MM.1S (cell line): Measurements from ENCODE around the gene MDM1.

ENCODE experiments used
- DNase-seq: peaks from one replicate; pipeline ENCODE4 v3.0.0-alpha.2; 2015
- H2AFZ ChIP-seq: fragments of 300-600 bp; sonication (generic); 2 replicates; pipeline ENCODE4 v1.6.0; 2016; ENCODE audit warnings: antibody characterized with exemption, low read length
- H3F3A ChIP-seq: fragments of 300-600 bp; sonication (generic); 2 replicates; pipeline ENCODE4 v1.6.1; 2016; ENCODE audit warnings: mild to moderate bottlenecking, antibody characterized with exemption, low read length, moderate library complexity, mixed read lengths; ENCODE audit not compliant: insufficient read depth
- H3K27ac ChIP-seq: fragments of 300-600 bp; sonication (generic); 2 replicates; pipeline ENCODE4 v1.5.1; 2016; ENCODE audit warnings: mild to moderate bottlenecking, low read length
- H3K27me3 ChIP-seq: fragments of 300-600 bp; sonication (generic); replicated peaks from 2 replicates; pipeline ENCODE4 v1.6.0; 2016; ENCODE audit warnings: low read length; ENCODE audit not compliant: insufficient read depth
- H3K36me3 ChIP-seq: fragments of 300-600 bp; sonication (generic); replicated peaks from 2 replicates; pipeline ENCODE4 v1.6.1; 2016; ENCODE audit warnings: mild to moderate bottlenecking, low read length, mixed read lengths; ENCODE audit not compliant: insufficient read depth
- H3K4me1 ChIP-seq: fragments of 300-600 bp; sonication (generic); 2 replicates; pipeline ENCODE4 v1.6.1; 2016; ENCODE audit warnings: low read length, mixed read lengths
- H3K4me2 ChIP-seq: fragments of 300-600 bp; sonication (generic); 2 replicates; pipeline ENCODE4 v1.6.0; 2016; ENCODE audit warnings: low read depth, low read length
- H3K4me3 ChIP-seq: fragments of 300-600 bp; sonication (generic); 2 replicates; pipeline ENCODE4 v1.5.1; 2016; ENCODE audit warnings: low read length, mixed read lengths
- H3K79me2 ChIP-seq: fragments of 300-600 bp; sonication (generic); 2 replicates; pipeline ENCODE4 v1.6.1; 2016; ENCODE audit warnings: mixed run types, low read length, mixed read lengths
- H3K9ac ChIP-seq: fragments of 300-600 bp; sonication (generic); 2 replicates; pipeline ENCODE4 v1.6.1; 2016; ENCODE audit warnings: low read length, mixed read lengths
- H3K9me2 ChIP-seq: fragments of 300-600 bp; sonication (generic); replicated peaks from 2 replicates; pipeline ENCODE4 v1.6.1; 2016; ENCODE audit warnings: mild to moderate bottlenecking, low read length, mixed read lengths; ENCODE audit not compliant: insufficient read depth
- H3K9me3 ChIP-seq: fragments of 300-600 bp; sonication (generic); replicated peaks from 2 replicates; pipeline ENCODE4 v1.6.1; 2016; ENCODE audit warnings: mild to moderate bottlenecking, low read length, mixed read lengths; ENCODE audit not compliant: insufficient read depth
- H4K20me1 ChIP-seq: fragments of 300-600 bp; sonication (generic); 2 replicates; pipeline ENCODE4 v1.6.1; 2016; ENCODE audit warnings: mild to moderate bottlenecking, low read length, moderate library complexity, mixed read lengths; ENCODE audit not compliant: insufficient read depth
- CTCF ChIP-seq: fragments of 300-600 bp; sonication (generic); IDR thresholded peaks from 2 replicates; pipeline ENCODE4 v1.5.1; 2016; ENCODE audit warnings: antibody characterized with exemption, low read length, mixed read lengths
- EZH2 ChIP-seq: fragments of 300-600 bp; sonication (generic); optimal IDR thresholded peaks from 2 replicates; pipeline ENCODE3; 2017; ENCODE audit warnings: low read depth, mild to moderate bottlenecking, antibody characterized with exemption, low read length, mixed read lengths
- EZH2phosphoT487 ChIP-seq: fragments of 300-600 bp; sonication (generic); IDR thresholded peaks from 2 replicates; pipeline ENCODE4 v1.6.1; 2018; ENCODE audit warnings: antibody characterized with exemption, low read length

Gene MDM1

GRCh38 chr12:68349220-68349621, 17.1 kb upstream of the MDM1 start:
- Histone ChIP-seq H3K27me3 (no peaks in the 10 kb centered on the region), H3K36me3 (no peaks in the 10 kb centered on the region), H3K9me3 (no peaks in the 10 kb centered on the region), H3K79me2 (no peaks in the 10 kb centered on the region), H3K4me1 (no peaks in the 10 kb centered on the region), H2AFZ (no peak overlapping the region), H3K9ac (no peak overlapping the region), H4K20me1 (no peaks in the 10 kb centered on the region), H3K9me2 (no peaks in the 10 kb centered on the region), H3K4me3 (no peak overlapping the region), H3F3A (no peaks in the 10 kb centered on the region), H3K27ac (no peak overlapping the region), H3K4me2 (no peak overlapping the region)
- DNase-seq: no peak
- TF ChIP-seq EZH2phosphoT487 (no peak), CTCF (no peak), EZH2 (no peak)

- no peak overlapping the region for H3K9ac ChIP-seq
- H3K4me1 ChIP-seq: no peaks in the 10 kb centered on the region
- no peaks in the 10 kb centered on the region for H3K79me2 ChIP-seq
- H3F3A ChIP-seq: no peaks in the 10 kb centered on the region
- no peak overlapping the region for H3K27ac ChIP-seq
- H3K36me3 ChIP-seq: no peaks in the 10 kb centered on the region
- H3K4me2 ChIP-seq: no peak overlapping the region
- H3K4me3 ChIP-seq: no peak overlapping the region
- DNase-seq: no peak
- TF ChIP-seq CTCF (no peak), EZH2phosphoT487 (no peak), EZH2 (no peak)
- no peak overlapping the region for H2AFZ ChIP-seq
- H3K9me2 ChIP-seq: no peaks in the 10 kb centered on the region
- H4K20me1 ChIP-seq: no peaks in the 10 kb centered on the region
- no peaks in the 10 kb centered on the region for H3K27me3 ChIP-seq
- no peaks in the 10 kb centered on the region for H3K9me3 ChIP-seq
Observed at GRCh38 chr12:68348419-68348818, 16.3 kb upstream of the MDM1 start.

- no peak overlapping the region for H3K27ac ChIP-seq
- H3K9me3 ChIP-seq: no peaks in the 10 kb centered on the region
- H3K36me3 ChIP-seq: no peaks in the 10 kb centered on the region
- no peaks in the 10 kb centered on the region for H3K27me3 ChIP-seq
- no peak overlapping the region for H3K9ac ChIP-seq
- no peaks in the 10 kb centered on the region for H3F3A ChIP-seq
- no peak for DNase-seq
- H3K4me3 ChIP-seq: no peak overlapping the region
- no peaks in the 10 kb centered on the region for H3K9me2 ChIP-seq
- no peak overlapping the region for H2AFZ ChIP-seq
- TF ChIP-seq EZH2 (no peak), EZH2phosphoT487 (no peak), CTCF (no peak)
- no peaks in the 10 kb centered on the region for H3K4me1 ChIP-seq
- H3K4me2 ChIP-seq: no peak overlapping the region
- no peaks in the 10 kb centered on the region for H3K79me2 ChIP-seq
- no peaks in the 10 kb centered on the region for H4K20me1 ChIP-seq
Observed at GRCh38 chr12:68345763-68346162, 13.6 kb upstream of the MDM1 start.
